Sigmoid colon (tissue), 7 donors: ENCODE measurements around the gene PUM1. TPM values are rescaled to one million over a fixed set of nuclear protein-coding genes. Genes with fewer than 3 reads are reported as not detected.

Source experiments
- DNase-seq: peaks from one replicate; pipeline ENCODE4 v3.0.0-alpha.2; 2019
- H3K27ac ChIP-seq, 4 donors: fragments of 200-600 bp; sonication (generic); one replicate each; pipeline ENCODE4 v1.5.1; 2016 to 2019; ENCODE audit warnings: mild to moderate bottlenecking in 1 of 4
- H3K27me3 ChIP-seq, 3 donors: fragments of 200-600 bp; sonication (generic); one replicate each; pipeline ENCODE4 v1.5.1; 2019; ENCODE audit warnings: mild to moderate bottlenecking in 1 of 3
- H3K36me3 ChIP-seq, 4 donors: fragments of 200-600 bp; sonication (generic); one replicate each; pipeline ENCODE4 v1.5.1; 2016 to 2019
- H3K4me1 ChIP-seq, 4 donors: fragments of 200-600 bp; sonication (generic); one replicate each; pipeline ENCODE4 v1.5.1; 2017 to 2019
- H3K4me3 ChIP-seq, 4 donors: fragments of 200-600 bp; sonication (generic); one replicate each; pipeline ENCODE4 v1.5.1; 2017 to 2019; ENCODE audit warnings: mild to moderate bottlenecking in 2 of 4, moderate library complexity in 1 of 4
- H3K9me3 ChIP-seq, 4 donors: fragments of 200-600 bp in 3 of 4; sonication (generic) in 3 of 4; one replicate each; pipeline versions ENCODE4 v1.5.1 to v1.6.1; 2013 to 2019
- CTCF ChIP-seq, 4 experiments: fragments of 450-650 bp in 3 of 4; fragments of 200-600 bp in 1 of 4; IDR thresholded peaks; one replicate each; pipeline ENCODE4 v1.5.1; 2016 to 2019; ENCODE audit warnings: antibody characterized with exemption in 4 of 4, mild to moderate bottlenecking in 3 of 4, moderate library complexity in 2 of 4
- EP300 ChIP-seq, 4 donors: sonication (generic); formaldehyde crosslinking; IDR thresholded peaks; one replicate each; pipeline ENCODE4 v1.6.1; 2017; ENCODE audit warnings: antibody characterized with exemption in 4 of 4
- POLR2A ChIP-seq, 2 donors: fragments of 450-650 bp; IDR thresholded peaks; one replicate each; pipeline ENCODE4 v1.6.1; 2016; ENCODE audit warnings: antibody characterized with exemption in 2 of 2, mild to moderate bottlenecking in 2 of 2, moderate library complexity in 2 of 2
- POLR2AphosphoS5 ChIP-seq, 4 donors: sonication (generic); formaldehyde crosslinking; IDR thresholded peaks; one replicate each; pipeline ENCODE4 v1.6.1; 2017; ENCODE audit warnings: antibody characterized with exemption in 4 of 4
- WGBS, 2 donors: extraction: QIAGEN DNeasy Blood & Tissue Kit; methylation state at CpG; one replicate each; pipeline ENCODE4 v1.1.7; 2013; 5-methylcytosine and 5-hydroxymethylcytosine counted together
- intact Hi-C: fragments of 100-400 bp; cut with DNase I; formaldehyde crosslinking; loops from one replicate; pipeline ENCODE4 v1.15.1; 2023
- polyA plus RNA-seq, 3 donors: library from polyadenylated mRNA; stranded (reverse); fragments of 200-250 nt; gene quantifications; one replicate each; pipeline ENCODE4 v1.2.3, GENCODE V29; 2013
- total RNA-seq, 4 donors: library from RNA; depleted of rRNA; stranded (reverse); fragments of >200 nt; gene quantifications; one replicate each; pipeline ENCODE4 v1.1.0, GENCODE V29; 2016
- donor health status: healthy with polysubstance abuse.
- donor health status: Bipolar disorder and iron deficiency.
- donor health status: healthy.

PUM1 gene
- total RNA-seq (10 to 100 TPM; 66.4 to 89.5 (median 70.4) TPM), polyA plus RNA-seq (10 to 100 TPM; 16.9 to 41.3 (median 17.4) TPM)

GRCh38 chr1:31065310-31066217 lies at the start of gene PUM1:
Gene PUM1 (minus strand): TSS chr1:31065717. CDS start chr1:31059566, 6,151 bp downstream.
- intact Hi-C loops = loop anchor here (1.0 to 10.0 kb wide), 3 partner anchors 89 to 229 kb away; partner anchors contain the start of genes SNRNP40 and ZCCHC17
- Histone ChIP-seq H3K36me3 (no peaks in the 10 kb centered on the region), H3K27ac (peak within 1 kb of the TSS; percentile 89 to 95 (median 92)), H3K27me3 (no peaks in the 10 kb centered on the region), H3K9me3 (no peaks in the 10 kb centered on the region), H3K4me1 (peaks cover 0 to 39% (median 32%) of the 10 kb centered on the region in 4 donors), H3K4me3 (peak within 1 kb of the TSS; percentile 55 to 68 (median 62))
- peak; percentile 98 for DNase-seq
- WGBS, 2 donors = 1% methylated on average over 72 of the region's 72 CpGs
- TF ChIP-seq POLR2A (IDR thresholded peaks at IDR 0.05) = peak in 1 of 2 donors; percentile 55
- peak in 1 of 4 donors; percentile 31 for TF ChIP-seq EP300 (IDR thresholded peaks at IDR 0.05)
- peak in 1 of 4 experiments; percentile 11 for TF ChIP-seq CTCF (IDR thresholded peaks at IDR 0.05)
- peak; percentile 67 to 92 (median 78) for TF ChIP-seq POLR2AphosphoS5 (IDR thresholded peaks at IDR 0.05)

GRCh38 chr1:31112266-31112935 lies 46.9 kb upstream of the PUM1 start:
- no peak for TF ChIP-seq POLR2A (IDR thresholded peaks at IDR 0.05)
- TF ChIP-seq POLR2AphosphoS5 (IDR thresholded peaks at IDR 0.05) = no peak
- no peak for TF ChIP-seq CTCF (IDR thresholded peaks at IDR 0.05)
- TF ChIP-seq EP300 (IDR thresholded peaks at IDR 0.05) = no peak
- 36 to 63% methylated on average over 15 of the region's 15 CpGs for WGBS, 2 donors
- no peaks in the 10 kb centered on the region for H3K36me3 ChIP-seq
- intact Hi-C loops = no loop called here
- no peaks in the 10 kb centered on the region for H3K9me3 ChIP-seq
- H3K27ac ChIP-seq = no peak overlapping the region
- H3K4me1 ChIP-seq = no peaks in the 10 kb centered on the region
- peaks cover 0 to 14% (median 0%) of the 10 kb centered on the region in 3 donors for H3K27me3 ChIP-seq
- no peak for DNase-seq
- no peak overlapping the region for H3K4me3 ChIP-seq

GRCh38 chr1:31111290-31111951 lies 45.9 kb upstream of the PUM1 start:
- no peaks in the 10 kb centered on the region for H3K9me3 ChIP-seq
- 54 to 72% methylated on average over 8 of the region's 8 CpGs for WGBS, 2 donors
- TF ChIP-seq POLR2A (IDR thresholded peaks at IDR 0.05) (no peak), POLR2AphosphoS5 (IDR thresholded peaks at IDR 0.05) (no peak), CTCF (IDR thresholded peaks at IDR 0.05) (no peak), EP300 (IDR thresholded peaks at IDR 0.05) (no peak)
- intact Hi-C loops = no loop called here
- no peak overlapping the region for H3K4me3 ChIP-seq
- no peaks in the 10 kb centered on the region for H3K36me3 ChIP-seq
- H3K27ac ChIP-seq = no peak overlapping the region
- no peaks in the 10 kb centered on the region for H3K4me1 ChIP-seq
- peaks cover 0 to 14% (median 0%) of the 10 kb centered on the region in 3 donors for H3K27me3 ChIP-seq
- DNase-seq = no peak

- intact Hi-C loops = no loop called here
Observed at GRCh38 chr1:31110846-31111245, 45.3 kb upstream of the PUM1 start.

More at GRCh38 chr1:31110846-31111245, 45.3 kb upstream of the PUM1 start:
- no peak for DNase-seq
- TF ChIP-seq CTCF (IDR thresholded peaks at IDR 0.05) (no peak), POLR2AphosphoS5 (IDR thresholded peaks at IDR 0.05) (no peak), EP300 (IDR thresholded peaks at IDR 0.05) (no peak)
- Histone ChIP-seq H3K4me1 (no peaks in the 10 kb centered on the region), H3K4me3 (no peak overlapping the region), H3K27me3 (peaks cover 0 to 14% (median 0%) of the 10 kb centered on the region in 3 donors), H3K36me3 (no peaks in the 10 kb centered on the region), H3K9me3 (no peaks in the 10 kb centered on the region), H3K27ac (no peak overlapping the region)
- 90 to 91% methylated on average over 7 of the region's 7 CpGs for WGBS, 2 donors
